GM21786 (cell line): ENCODE data around the gene RRBP1.
"Not testable (repeated sequence)": the region's sequence is repeated elsewhere in the genome, so short reads cannot be mapped to it uniquely, and the experiment has no call there.

Experiments
- ATAC-seq: cut with Tn5 transposase; IDR thresholded peaks from one replicate; pipeline ENCODE4 v1.9.1; 2021; ENCODE audit not compliant: unreplicated experiment

RRBP1 gene

DNA sequence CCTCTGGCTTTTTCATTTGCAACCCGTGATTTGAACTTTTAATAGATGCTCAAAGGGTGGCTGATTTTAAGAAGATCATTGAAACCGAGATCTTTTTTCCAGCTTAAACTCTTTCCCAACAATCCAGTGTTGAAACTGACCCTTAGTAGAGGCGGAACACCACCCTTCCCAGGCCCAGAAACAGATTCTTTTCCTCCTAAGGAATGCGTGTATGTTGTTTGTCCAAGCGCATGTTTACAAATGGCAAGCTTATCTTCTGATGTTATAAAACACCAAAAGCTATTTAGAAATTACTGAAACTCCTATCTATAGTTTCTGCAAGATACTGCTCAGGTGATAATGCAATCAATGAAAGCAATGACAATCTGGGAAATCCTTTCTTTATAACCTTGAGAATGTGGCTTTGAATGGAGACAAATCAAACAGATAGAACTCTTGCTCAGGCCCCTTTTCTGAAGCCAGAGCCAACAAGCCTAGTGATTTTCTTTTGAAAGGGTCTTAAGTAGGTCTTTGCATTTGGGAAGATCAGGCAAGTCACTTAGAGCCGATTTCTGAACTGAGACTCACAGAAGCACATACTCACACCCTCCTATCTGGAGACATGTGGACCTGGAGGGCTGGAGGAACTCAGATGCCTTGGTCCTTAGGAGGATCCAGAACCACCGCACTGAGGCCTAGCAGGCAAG lies 26.8 kb upstream of the RRBP1 start:
- ATAC-seq = no peak

DNA sequence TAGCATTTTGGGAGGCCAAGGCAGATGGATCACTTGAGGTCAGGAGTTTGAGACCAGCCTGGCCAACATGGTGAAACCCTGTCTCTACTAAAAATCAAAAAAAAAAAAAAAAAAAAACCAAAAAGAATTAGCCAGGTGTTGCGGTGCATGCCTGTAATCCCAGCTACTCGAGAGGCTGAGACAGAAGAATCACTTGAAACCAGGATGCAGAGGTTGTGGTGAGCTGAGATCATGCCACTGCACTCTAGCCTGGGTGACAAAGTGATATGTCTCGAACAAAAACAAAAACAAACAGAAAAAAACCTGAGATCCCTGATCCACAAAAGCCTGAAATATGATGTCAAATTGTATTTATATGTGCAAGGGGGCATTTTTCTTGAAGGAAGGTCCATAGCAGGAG lies 25.9 kb upstream of the RRBP1 start:
- not testable (repeated sequence) for ATAC-seq

DNA sequence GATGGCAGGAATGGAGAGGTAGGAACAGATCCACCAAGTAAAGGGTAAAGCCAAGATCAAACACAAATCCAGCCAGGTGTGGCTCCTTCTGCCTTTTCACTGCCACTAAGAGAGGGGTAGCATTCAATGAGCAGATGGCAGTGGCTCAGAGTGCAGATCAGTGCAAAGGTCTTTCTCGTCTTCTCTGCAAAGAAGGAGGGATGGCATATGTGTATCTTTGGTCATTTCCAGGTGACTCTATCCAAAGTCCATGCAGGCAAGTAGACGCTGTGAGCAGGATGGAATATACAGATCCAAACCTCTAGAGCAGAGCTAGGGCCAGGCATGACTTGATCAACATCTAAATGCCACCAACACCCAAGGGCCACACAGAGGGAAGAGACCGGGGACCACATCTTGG lies 24.6 kb upstream of the RRBP1 start:
- ATAC-seq = no peak

DNA sequence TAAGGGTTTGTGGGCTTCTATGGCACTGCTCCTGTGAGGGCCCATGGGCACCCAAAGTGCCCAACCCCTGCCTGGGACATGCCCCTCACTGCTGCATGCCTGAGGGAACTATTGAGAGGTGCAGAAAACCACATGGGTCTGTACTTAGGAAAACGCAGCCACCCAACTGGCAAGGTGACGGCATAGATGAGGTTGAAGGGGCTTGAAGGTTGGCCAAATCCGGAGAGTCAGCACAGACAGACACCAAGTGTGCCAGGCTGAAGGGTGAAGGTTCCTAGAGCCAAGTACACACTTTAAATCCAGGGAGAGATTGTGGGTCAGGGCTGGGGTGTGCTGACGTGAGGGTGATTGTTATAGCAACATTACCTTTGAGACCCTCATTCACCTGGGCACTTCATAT lies 23.9 kb upstream of the RRBP1 start:
- ATAC-seq = no peak

DNA sequence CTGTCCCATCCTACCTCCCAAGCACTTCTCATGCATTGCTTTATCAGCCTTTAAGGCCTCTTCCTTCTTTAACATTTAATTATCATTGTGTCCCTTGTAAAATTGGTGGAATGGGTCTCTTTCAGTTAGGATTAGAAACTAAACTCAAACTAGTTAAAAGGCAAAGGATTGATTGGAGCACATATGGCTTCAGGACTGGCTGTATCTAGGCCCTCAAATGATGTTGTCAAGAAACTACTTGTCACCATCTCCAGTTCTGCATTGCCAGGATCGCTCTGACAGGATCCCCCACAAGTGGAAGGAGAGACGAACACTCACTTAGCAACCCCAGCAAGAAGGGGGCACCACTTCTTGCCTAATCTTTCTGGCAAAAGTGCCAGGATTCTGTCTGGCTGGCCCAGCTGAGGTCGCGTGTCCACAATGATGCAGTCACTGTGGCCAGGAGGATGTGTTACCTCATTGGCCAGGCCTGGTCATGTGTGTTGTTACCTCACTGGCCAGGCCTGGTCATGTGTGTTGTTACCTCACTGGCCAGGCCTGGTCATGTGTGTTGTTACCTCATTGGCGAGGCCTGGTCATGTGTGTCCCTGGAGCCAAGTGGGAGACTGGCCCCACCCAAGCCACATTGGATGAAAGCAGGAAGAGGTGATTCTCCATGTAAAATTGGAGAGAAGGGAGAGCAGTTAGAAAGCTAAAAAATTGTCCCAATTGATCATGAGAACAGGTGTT lies 22.7 kb upstream of the RRBP1 start:
- ATAC-seq = no peak

DNA sequence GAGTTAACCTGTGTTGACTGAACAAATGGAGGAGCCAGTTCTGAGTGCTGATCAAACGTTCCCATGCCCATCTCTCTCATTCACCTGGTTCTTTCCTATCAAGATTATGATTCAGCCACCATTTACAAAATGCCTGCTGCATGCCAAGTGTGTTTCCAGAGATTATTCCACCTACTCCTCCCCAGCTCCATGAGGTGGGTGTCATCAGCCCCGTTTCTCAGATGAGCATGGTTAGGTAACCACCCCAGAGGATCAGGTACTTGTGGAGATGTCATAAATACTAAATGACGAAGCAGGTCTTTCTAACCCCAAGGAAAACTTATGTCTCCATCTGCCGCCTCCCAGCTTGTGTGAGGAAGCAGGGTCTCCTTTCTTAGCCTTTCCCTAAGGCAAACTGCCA lies 19.8 kb upstream of the RRBP1 start:
- ATAC-seq = no peak

DNA sequence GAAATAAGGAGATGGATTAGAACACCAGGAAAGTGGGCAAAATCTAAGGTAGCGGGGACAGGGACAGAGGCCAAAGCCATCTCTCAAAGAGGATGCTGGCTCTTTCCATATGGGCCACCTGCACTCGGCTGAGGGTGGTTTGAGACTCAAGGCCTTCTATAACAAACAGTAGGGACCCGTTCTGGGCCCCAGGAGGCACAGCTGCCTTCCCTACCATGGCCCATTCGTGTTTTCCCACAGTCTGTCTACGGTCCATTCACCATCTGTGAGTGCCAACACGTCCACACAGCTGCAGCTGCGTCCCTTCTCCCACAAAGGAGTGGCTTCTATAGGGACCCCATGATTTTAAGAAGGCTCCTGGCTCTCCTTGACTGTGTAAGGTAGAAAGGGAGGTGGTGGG lies 18.6 kb upstream of the RRBP1 start:
- ATAC-seq = no peak

DNA sequence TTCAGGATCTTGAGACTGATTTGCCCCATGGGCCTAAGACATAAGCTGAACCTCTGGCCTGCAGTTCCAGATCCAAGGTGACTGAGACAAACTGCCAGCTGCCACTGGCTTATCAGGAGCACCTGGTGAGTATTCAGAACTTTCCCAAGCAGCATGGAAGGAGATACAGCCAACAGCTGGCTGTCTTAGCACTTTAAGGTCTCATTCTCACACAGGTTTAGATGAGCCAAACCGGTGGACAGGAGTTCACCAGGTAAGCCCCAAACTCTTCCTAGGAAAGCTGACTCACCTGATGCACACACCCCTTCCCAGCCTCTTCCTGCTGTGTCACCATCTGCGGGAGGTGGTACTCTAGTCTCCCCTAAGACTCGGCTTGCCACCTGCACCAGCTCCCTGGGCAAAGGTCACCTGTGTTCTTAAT lies 17.9 kb upstream of the RRBP1 start, which contains the start of gene BANF2:
Gene BANF2, plus strand, starts transcription at position 36 of the 421 bp plus-strand sequence. CDS start 25,060 bp downstream, outside the sequence.
- ATAC-seq = no peak

DNA sequence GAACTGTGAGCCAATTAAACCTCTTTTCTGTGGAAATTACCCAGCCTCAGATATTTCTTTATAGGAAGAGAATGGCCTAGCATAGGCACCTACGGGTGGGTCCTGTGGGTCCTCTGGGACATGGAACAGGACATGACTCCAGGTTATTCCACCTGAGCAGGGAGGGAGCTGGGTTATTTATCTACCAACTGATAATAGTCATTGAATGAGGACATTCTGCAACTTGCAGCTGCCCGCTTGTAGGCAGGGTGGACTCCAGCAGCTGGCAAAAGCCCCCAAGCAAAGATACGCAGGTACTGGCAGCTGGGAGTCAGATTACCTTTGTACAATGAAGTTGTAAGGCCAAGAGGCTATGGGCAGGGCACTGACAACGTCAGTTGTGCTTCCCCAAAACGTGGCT lies 16.3 kb upstream of the RRBP1 start:
- ATAC-seq = no peak

DNA sequence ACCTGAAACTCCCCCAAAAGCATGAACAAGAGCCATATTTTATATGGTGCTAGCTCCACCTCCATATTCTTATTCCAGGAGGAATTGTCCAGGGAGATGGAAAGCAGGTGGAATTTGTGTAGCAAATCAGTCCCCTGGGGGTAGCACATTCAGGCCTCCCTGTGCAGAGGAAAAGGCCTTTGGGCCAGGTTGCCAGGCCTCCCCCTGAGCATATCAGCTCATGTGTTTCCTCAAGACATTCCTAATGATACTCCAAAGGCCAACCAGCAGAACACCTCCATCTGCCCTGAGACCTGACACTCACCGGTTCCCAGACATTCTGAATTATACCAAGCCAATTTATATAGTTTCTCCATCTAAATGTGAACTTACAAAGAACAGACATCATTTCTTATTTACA lies 15.1 kb upstream of the RRBP1 start:
- ATAC-seq = no peak

DNA sequence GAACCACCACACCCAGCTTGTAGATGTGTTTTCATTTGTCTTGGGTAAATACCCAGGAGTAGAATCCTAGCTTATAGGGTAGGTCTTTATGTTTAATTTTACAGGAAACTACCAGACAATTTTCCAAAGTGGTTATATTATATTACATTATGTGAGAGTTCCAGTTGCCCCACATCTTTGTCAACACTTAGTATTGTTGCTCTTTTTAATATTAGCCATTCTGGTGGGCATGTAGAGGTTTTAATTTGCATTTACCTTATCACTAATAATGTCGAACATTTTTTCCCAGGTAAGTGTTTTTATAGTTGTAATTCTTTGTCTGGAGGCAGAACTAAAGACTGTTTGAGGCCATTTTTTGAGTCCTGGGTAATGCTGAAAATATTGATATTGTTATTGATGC lies 14.2 kb upstream of the RRBP1 start:
- ATAC-seq = no peak

DNA sequence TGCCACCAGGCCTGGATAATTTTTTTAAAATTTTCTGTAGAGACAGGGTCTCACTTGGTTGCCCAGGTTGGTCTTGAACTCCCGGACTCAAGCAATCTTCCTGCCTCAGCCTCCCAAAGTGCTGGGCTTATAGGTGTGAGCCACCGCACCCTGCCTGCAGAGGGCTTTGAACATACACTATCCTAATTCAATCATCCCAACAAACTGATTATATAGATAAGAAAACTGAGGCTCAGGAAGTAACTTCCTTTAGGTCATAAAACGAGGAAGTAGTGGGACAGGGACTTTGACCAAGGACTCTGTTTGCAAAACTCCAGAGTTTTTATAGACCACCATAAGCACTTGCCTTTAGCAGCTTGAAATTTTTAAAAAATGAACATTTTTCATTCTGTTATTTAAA lies 12.7 kb upstream of the RRBP1 start:
- no peak for ATAC-seq

DNA sequence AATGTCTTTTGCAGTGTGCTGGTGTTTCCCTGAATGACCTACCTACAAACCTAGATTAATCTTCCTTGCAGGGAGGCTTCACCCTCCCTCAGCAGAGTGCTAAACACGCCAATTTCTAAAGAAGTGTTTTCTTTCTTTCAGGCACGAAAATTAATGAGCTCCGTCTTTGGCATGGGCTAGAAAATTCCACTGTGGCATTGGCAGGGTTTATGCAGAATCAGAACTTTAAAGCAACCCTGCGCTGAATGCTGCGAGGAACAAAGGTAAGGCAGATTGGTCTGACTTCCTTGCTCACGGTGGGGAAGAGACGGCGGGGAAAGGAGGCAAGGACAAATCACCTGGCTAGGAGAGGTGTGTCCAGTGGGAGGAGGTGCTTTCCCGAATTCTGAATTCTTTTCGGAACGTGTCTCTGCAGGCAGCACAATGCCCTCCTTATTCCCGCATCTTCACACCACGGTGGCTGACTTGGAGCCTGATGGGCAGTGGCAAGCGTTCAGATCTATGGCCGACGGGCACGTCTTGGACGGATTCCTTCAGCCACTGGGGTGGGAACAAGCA lies 11.5 kb upstream of the RRBP1 start:
- no peak for ATAC-seq

DNA sequence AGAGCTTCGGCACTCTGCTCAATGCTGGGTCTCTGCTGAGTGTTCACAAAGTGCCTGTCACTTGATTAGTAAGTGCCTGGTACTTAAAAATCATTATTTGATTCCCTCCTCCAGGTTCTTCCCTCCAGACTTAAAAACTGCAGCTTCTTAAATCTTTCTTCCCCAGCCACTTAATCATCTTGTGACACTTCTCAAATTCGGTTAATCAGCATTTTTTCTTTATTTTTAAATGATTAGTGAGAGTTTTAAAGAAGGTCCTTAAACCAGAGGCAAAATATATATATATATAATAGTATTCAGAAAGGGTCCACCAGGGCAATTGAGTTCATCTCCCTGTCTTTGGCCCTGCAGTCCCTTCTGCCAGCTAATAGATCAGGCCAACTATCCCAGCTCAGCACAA lies 9.7 kb upstream of the RRBP1 start:
- ATAC-seq = no peak

DNA sequence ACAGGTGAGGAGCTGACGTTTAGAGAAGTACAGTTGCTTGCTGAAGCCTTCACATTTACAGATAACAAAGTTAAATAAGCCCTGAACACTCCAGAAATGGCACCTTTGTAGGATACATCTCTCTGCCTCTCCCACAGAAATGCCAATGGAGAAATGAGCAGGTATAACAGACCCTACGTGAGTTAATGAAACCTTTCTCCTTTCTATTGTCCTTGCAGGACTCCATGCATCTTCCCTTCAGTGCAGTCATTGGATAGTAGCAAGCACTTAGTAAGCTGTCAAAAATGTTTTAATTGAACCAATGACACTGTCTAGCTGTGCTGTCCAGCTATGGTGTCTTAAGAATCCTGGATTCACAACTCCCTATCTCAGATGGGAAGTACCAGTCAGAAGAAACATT lies 8.1 kb upstream of the RRBP1 start:
- no peak for ATAC-seq

DNA sequence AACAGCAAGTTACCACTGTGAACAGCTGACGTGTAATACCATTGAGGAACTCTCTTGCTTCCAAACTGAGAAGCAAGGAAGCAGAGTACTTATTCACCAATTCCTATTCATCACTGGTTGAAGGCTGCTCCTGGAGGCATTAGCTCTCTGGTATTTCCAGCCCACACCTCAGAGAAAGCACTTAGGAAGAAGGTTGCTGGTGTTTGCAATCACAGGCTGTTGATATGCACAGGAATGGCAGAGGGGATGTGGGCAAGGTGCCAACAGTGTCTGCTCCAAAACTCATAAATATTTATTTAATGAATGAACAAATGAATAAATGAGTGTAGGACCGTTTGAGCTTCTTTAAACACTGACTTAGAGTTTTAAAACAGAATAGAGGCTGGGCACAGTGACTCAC lies 6.9 kb upstream of the RRBP1 start:
- no peak for ATAC-seq

DNA sequence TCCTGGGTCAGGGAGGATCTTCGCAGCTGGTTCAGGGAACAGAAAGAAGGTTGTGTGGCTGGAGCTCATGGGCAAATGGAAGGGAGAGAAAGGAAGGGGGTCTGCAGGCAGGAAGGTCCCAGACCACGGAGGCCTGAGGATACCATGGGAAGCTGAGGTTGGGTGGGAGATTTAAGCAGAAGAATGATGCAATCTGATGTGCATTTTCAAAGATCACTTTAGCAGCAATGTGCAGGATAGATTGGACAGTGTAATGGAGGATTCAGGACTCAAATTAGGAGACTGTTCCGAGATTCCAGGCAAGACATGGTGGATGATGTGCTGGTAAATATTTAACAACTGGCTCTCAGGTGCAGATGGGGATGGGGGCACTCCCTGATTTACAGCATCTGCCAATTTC lies 5.8 kb upstream of the RRBP1 start:
- ATAC-seq = no peak

DNA sequence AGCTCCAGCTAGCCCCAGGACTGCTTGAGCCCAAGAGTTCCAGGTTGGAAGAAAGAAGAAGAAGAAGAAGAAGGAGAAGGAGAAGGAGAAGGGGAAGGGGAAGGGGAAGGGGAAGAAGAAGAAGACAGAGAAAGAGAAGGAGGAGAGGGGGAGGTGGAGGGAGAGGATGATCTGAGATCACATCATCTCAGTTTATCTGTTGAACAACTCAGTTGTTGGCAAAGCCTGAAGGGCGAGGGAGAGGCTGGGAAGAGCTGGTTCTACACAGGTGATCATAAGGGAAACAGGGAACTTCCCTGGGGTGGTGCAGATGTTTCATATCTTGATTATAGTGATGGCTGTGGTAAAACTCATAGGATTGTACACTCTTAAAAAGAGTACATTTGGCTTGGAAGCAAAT lies 3.1 kb upstream of the RRBP1 start:
- no peak for ATAC-seq

DNA sequence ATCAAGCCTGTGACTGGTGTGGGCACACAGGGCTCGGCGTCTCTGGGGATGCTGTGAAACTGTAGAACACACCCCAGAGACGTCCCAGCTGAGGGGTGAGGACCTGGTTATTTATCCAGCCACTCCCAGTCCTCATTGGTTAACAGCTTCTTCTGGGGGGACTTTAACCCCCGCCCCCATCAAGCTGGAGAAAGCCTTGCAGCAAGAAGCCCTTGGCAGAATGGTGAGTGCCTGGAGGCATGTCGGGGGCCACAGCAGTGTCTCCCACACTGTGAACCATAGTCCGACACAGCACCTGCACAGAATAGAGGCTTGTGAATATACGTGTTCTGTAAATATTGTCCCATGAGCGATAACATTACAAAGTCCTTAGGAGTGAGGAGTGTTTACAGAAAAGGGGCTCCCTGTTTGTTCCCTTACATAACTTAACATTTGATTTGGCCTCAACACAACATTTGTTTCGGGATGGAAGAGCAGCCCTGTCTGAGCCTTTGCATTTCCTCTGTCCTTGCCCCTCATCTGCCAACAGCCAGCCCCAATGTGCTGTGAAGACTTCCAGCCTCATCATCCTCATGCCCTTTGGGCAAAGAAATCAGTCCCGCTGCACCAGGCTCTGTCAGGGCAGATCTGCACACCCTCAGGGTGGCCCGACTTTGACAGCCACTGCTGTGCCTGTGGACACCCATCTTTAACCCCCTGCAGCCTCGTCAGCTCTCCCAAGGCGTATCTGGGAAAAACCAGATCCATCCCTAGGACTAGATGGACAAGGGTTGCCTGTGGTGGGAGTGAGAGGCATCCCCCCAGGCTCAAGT lies 2.2 kb upstream of the RRBP1 start:
- no peak for ATAC-seq

DNA sequence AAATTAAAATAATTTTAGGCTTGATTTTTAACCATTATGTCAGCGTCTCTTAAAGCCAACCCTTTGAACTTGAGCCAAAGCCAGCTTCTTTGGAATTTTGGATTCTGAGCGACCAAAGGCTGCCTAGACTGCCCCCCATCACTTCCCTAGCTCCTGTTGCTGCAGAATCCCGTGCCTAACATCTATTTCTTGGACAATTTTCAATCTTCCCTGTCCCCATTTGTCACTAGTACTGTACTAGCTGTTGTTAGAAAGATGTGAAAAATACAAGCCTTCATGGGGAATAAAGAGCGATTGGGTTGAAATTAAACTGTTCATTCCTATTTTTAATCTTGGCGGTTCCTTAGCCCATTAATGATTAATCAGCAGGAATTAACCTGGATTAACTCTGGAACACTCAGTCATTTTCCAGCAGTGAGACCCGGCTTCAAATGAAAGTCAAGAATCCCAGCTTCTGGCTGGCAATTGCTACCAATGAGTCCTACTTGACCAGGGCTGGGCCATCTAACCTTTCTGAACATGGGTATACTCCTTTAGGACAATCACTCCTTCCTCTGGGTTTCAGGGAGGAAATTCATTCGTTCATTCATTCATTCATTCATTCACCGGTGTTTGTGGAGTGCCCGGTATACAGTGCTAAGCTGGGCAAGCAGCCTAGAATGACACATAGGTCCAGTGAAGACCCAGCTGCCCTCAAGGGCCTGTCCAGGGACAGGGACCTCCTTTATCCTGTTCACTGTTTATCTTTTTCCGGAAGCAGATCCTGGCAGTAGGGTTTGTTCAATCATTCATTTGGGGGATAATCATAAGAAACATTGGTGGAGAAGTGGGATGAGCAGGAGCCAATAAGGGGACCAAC lies 1.4 kb upstream of the RRBP1 start:
- ATAC-seq = no peak

DNA sequence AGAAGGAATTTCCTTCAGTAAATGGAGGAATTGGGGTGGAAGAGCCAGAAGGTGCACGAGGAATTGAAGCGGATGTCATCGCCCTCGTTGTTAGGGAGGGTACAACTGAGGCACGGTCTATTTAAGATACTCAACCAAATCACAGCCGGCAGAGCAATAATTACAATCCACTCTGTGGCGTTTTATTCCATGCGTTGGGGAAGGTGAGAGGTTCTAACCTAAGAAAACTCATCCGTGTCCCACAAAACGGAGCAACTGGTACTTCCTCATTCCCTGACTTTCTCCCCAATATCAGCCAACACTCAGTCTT lies 802 bp upstream of the RRBP1 start:
- ATAC-seq = no peak
